Measurements from ENCODE around the gene SMAD2.
A peak's percentile ranks its signal among the peaks of the same experiment; 100 is the strongest.

Gene SMAD2

DNA sequence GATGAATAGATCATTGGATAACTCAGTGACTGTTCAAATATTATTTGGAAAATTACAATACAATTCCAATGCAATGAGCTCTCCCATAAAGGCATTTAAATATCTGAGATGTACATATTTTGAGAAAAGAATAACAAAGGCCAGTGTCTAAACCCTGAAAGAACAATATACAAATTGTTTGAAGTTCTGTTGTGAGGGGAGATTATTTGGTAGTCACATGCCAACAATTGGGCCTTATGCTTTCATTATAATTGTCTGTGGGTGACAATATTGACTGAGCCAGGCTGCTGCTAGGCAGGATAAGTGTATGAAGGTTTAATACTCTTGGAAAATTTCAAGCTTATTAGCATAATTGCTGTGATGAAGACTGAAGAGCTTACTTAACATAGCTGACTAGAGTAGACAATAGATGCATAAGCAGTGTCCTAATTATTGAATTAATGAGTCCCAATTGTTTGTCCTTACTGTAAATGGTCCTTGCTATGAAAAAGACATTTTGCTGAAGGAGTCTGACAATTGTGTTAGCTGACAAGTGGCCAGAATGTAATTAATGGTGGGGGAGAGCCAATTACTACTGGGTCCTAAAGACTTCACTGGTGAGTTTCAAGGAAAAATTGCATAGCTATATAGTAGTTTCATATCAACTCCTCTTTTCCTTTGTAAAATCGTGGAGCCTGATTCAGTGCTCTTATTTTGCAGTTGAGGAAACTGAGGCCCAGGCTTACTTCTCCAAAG, 5.0 kb upstream of the SMAD2 start:
- H3K4me3 ChIP-seq (ENCODE audit: insufficient read depth, low read depth, low read length, poor library complexity, severe bottlenecking): no peak overlapping the region
- H3K27ac ChIP-seq (ENCODE audit: insufficient read depth, low read length, poor library complexity, severe bottlenecking): no peak overlapping the region
- no peaks in the 10 kb centered on the region for H3K36me3 ChIP-seq (ENCODE audit: control insufficient read depth, insufficient read depth, low read length)
- H3K27me3 ChIP-seq (replicated peaks; ENCODE audit: control insufficient read depth, insufficient read depth, low read length, poor library complexity, severe bottlenecking): no peaks in the 10 kb centered on the region
- H3K4me1 ChIP-seq (ENCODE audit: control insufficient read depth, insufficient read depth, low read length, poor library complexity, severe bottlenecking): peaks cover 5% of the 10 kb centered on the region
- H3K9me3 ChIP-seq (ENCODE audit: control insufficient read depth, low read length): no peaks in the 10 kb centered on the region
- DNase-seq: no peak

DNA sequence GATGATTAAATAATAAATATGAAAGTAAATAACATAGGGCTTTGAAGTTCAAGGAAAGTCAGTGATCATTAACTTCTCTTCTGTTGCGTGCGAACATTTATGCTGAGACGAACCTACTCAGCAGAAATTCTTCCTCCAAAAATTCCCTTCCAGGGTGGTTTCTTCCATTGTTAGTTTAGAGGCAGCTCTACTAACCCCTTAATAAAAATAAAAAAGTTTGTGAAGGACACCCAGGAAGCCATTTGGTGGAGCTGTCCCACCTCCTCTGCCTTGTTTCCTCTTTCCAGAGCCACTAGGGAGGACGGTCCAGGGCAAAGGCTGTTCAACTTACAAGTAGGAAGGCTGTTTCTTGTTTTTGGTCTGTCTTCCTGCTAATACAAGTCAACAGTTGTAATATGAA, 2.1 kb upstream of the SMAD2 start:
- H3K4me3 ChIP-seq (ENCODE audit: insufficient read depth, low read depth, low read length, poor library complexity, severe bottlenecking): no peak overlapping the region
- no peak overlapping the region for H3K27ac ChIP-seq (ENCODE audit: insufficient read depth, low read length, poor library complexity, severe bottlenecking)
- no peaks in the 10 kb centered on the region for H3K9me3 ChIP-seq (ENCODE audit: control insufficient read depth, low read length)
- no peaks in the 10 kb centered on the region for H3K36me3 ChIP-seq (ENCODE audit: control insufficient read depth, insufficient read depth, low read length)
- no peak for DNase-seq
- peaks cover 19% of the 10 kb centered on the region for H3K4me1 ChIP-seq (ENCODE audit: control insufficient read depth, insufficient read depth, low read length, poor library complexity, severe bottlenecking)
- no peaks in the 10 kb centered on the region for H3K27me3 ChIP-seq (replicated peaks; ENCODE audit: control insufficient read depth, insufficient read depth, low read length, poor library complexity, severe bottlenecking)

DNA sequence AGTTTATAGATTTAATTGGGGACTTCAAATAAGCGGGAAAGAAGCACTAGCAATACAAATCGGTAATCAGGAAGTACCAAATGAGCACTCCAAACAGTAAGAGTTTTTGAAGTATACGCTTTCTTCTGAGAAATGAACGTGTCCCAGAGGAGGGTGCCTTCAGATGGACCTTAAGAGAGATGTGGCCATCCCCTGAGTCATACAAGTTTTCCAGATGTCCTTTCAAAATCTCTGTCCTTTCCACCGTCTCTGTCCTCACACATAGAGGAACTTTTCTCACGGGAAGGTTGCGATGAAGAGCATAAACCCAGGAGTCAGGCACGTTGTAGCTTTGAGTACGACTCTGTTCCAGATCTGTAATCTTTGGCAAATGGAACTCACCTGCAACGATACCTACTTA, 1.7 kb upstream of the SMAD2 start:
- H3K9me3 ChIP-seq (ENCODE audit: control insufficient read depth, low read length): no peaks in the 10 kb centered on the region
- H3K4me1 ChIP-seq (ENCODE audit: control insufficient read depth, insufficient read depth, low read length, poor library complexity, severe bottlenecking): peaks cover 23% of the 10 kb centered on the region
- no peaks in the 10 kb centered on the region for H3K27me3 ChIP-seq (replicated peaks; ENCODE audit: control insufficient read depth, insufficient read depth, low read length, poor library complexity, severe bottlenecking)
- no peak overlapping the region for H3K4me3 ChIP-seq (ENCODE audit: insufficient read depth, low read depth, low read length, poor library complexity, severe bottlenecking)
- H3K36me3 ChIP-seq (ENCODE audit: control insufficient read depth, insufficient read depth, low read length): no peaks in the 10 kb centered on the region
- peak overlapping the region; percentile 90 for H3K27ac ChIP-seq (ENCODE audit: insufficient read depth, low read length, poor library complexity, severe bottlenecking)
- no peak for DNase-seq

DNA sequence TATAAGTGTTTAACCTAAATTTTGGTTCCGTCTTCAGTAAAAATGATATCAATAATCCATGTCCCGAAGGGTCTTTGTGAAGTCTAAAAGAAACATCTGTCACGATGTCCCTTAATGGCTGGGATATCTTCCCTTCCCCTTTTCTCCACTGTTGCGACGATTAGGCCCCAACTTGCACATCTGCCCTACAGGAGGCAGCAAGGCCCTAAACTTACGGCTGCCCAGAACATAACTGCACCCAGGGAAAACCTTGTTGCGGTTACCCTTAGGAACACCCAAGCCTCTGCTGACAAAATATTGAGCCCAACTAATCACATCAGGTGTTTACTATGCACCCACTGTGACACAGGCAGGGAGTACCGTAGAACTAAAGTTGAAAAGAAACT, 1.3 kb upstream of the SMAD2 start:
- H3K27me3 ChIP-seq (replicated peaks; ENCODE audit: control insufficient read depth, insufficient read depth, low read length, poor library complexity, severe bottlenecking): no peaks in the 10 kb centered on the region
- no peaks in the 10 kb centered on the region for H3K36me3 ChIP-seq (ENCODE audit: control insufficient read depth, insufficient read depth, low read length)
- H3K9me3 ChIP-seq (ENCODE audit: control insufficient read depth, low read length): no peaks in the 10 kb centered on the region
- DNase-seq: peak in 2 of 3 donors; percentile 8 to 15
- H3K4me1 ChIP-seq (ENCODE audit: control insufficient read depth, insufficient read depth, low read length, poor library complexity, severe bottlenecking): peaks cover 26% of the 10 kb centered on the region
- peak overlapping the region; percentile 90 for H3K27ac ChIP-seq (ENCODE audit: insufficient read depth, low read length, poor library complexity, severe bottlenecking)
- peak overlapping the region; percentile 69 for H3K4me3 ChIP-seq (ENCODE audit: insufficient read depth, low read depth, low read length, poor library complexity, severe bottlenecking)

DNA sequence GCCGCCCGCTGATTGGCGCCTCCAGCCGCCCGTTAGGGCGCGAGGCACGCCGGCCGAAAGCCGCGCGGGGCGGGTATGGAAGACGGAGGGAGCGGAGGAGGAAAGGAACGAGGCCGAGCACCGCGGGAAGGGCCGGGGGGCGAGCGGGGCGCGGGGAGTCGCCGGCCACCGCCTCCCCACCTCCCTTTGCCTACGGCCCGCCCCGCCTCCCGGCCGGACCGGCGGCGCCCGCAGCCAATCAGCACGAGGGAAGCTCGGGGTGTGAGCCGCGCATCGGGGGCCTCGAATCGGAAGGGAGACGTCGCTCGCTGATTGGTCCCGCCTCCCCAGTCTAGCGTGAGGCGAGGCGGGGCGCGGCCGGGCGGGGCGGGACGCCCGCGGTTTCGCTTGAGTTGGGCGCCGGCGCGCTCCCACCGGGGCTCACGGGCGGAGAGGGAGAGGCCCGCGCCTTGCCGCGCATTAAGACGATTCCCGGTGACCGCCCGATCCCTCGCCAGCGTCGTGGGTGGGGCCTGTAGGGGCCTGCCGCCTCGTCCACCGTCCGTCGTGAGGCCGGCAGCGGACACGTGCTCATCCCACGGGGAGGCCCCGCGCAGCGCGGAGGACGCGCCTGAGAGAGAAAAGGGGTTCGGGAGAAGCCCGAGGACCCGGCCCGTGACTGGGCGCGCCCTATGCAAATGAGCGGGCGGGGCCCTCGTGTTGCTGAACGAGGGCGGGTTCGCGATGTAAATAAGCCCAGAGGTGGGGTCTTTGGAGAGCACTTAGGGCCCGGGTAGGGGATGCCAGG, 665 bp upstream of the SMAD2 start:
- H3K27ac ChIP-seq (ENCODE audit: insufficient read depth, low read length, poor library complexity, severe bottlenecking): peak overlapping the region; percentile 90
- H3K27me3 ChIP-seq (replicated peaks; ENCODE audit: control insufficient read depth, insufficient read depth, low read length, poor library complexity, severe bottlenecking): no peaks in the 10 kb centered on the region
- H3K9me3 ChIP-seq (ENCODE audit: control insufficient read depth, low read length): no peaks in the 10 kb centered on the region
- peak; percentile 89 to 94 (median 91) for DNase-seq
- H3K4me3 ChIP-seq (ENCODE audit: insufficient read depth, low read depth, low read length, poor library complexity, severe bottlenecking): peak overlapping the region; percentile 69
- no peaks in the 10 kb centered on the region for H3K36me3 ChIP-seq (ENCODE audit: control insufficient read depth, insufficient read depth, low read length)
- H3K4me1 ChIP-seq (ENCODE audit: control insufficient read depth, insufficient read depth, low read length, poor library complexity, severe bottlenecking): peaks cover 30% of the 10 kb centered on the region

DNA sequence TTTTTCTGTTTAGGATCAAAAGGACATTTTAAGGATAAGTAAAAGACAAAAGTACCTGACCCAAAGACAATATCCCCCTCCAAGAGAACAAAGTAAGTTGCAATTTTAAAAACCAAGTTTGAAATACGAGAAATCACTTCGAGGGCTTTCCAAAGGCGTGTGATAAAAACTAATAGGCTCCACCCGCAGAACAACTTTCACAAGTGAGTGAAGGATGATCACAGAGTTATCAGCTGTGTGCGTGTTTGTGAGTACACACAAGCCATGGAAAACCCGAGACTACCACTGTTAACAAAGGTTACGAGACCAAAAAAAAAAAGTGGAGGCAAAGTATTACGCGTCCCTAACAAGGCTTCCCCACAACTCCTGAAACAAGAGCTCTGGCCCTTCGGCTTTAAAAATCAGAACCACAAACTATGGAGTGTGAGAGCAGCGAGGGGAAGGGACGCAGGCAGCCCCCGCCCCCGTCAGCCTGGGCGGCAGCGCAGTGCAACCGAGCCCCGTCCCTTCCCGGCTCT, 719 bp downstream of the SMAD2 start:
- Histone ChIP-seq H3K4me1 (ENCODE audit: control insufficient read depth, insufficient read depth, low read length, poor library complexity, severe bottlenecking) (peaks cover 30% of the 10 kb centered on the region), H3K27ac (ENCODE audit: insufficient read depth, low read length, poor library complexity, severe bottlenecking) (peak overlapping the region; percentile 92), H3K27me3 (replicated peaks; ENCODE audit: control insufficient read depth, insufficient read depth, low read length, poor library complexity, severe bottlenecking) (no peaks in the 10 kb centered on the region), H3K4me3 (ENCODE audit: insufficient read depth, low read depth, low read length, poor library complexity, severe bottlenecking) (peak overlapping the region; percentile 97), H3K9me3 (ENCODE audit: control insufficient read depth, low read length) (no peaks in the 10 kb centered on the region), H3K36me3 (ENCODE audit: control insufficient read depth, insufficient read depth, low read length) (no peaks in the 10 kb centered on the region)
- no peak for DNase-seq

DNA sequence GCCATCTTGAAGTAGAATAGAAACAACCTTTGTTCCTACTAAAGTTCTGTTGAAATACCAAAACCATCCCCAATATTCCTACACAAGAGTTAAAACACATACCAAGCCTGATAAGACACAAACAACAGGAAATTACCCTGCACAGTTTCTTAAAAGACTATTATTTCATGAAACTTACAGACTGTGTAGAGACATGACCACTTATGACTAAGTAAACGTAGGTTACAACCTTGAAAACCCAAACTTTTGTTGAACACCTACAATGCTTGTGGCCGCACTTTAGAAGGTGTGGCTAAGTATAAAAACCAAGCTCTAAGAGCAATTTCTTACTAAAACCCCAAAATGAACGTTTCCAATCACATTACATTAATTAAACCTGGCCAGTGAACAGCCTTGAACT, 2.0 kb downstream of the SMAD2 start:
- H3K9me3 ChIP-seq (ENCODE audit: control insufficient read depth, low read length): no peaks in the 10 kb centered on the region
- no peaks in the 10 kb centered on the region for H3K36me3 ChIP-seq (ENCODE audit: control insufficient read depth, insufficient read depth, low read length)
- peaks cover 32% of the 10 kb centered on the region for H3K4me1 ChIP-seq (ENCODE audit: control insufficient read depth, insufficient read depth, low read length, poor library complexity, severe bottlenecking)
- H3K27ac ChIP-seq (ENCODE audit: insufficient read depth, low read length, poor library complexity, severe bottlenecking): no peak overlapping the region
- DNase-seq: no peak
- peak overlapping the region; percentile 97 for H3K4me3 ChIP-seq (ENCODE audit: insufficient read depth, low read depth, low read length, poor library complexity, severe bottlenecking)
- H3K27me3 ChIP-seq (replicated peaks; ENCODE audit: control insufficient read depth, insufficient read depth, low read length, poor library complexity, severe bottlenecking): no peaks in the 10 kb centered on the region

DNA sequence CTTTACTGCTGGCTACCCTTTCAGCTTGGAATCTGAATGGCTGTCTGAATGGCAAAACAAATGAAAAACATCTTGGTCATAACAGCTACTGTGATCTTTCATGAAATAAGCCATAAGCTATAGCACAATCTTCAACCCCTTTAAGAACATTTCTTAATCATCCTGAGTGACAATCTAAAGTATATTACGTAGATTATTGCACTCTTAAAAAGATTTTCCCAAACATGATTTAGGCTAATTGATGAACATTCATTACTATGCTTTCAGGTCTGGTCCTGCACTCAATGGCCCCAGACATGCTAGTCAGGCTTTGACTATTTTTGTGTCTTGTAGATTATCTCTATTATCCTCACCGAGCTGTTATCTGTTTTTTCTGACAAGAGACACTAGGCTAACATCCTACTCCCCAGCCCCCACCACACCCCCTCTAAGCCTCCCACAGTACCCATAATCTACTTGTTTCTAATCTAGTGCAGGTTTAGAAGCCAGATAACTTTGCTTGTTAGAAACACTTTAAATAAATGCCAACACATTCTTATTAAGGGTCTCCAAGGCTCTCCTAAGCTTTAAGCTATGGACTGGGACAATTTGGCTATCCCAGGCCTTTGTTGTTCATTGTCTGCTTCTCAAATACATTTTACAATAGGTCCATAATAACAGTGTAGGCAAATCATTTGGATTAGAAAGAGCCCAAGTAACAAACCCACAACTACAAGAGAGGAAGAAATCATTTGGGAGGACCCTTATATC, 4.2 kb downstream of the SMAD2 start:
- DNase-seq: no peak

DNA sequence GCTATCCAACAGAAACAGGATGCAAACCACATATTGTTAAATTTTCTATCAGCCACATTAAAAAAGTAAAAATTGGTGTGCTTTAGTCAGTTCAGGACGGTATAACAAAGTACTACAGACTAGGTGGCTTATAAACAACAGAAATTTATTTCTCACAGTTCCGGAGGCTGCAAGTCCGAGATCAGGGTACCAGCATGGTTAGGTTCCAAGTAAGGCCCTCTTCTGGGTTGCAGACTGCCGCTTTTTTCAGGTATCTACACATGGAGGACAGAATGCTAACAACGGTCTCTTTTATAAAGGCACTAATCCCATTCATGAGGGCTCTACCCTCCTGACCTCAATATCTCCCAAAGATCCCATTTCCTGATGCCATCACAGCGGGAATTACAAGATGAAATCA, 10.5 kb downstream of the SMAD2 start:
- Histone ChIP-seq H3K9me3 (ENCODE audit: control insufficient read depth, low read length) (no peaks in the 10 kb centered on the region), H3K27ac (ENCODE audit: insufficient read depth, low read length, poor library complexity, severe bottlenecking) (no peak overlapping the region), H3K4me3 (ENCODE audit: insufficient read depth, low read depth, low read length, poor library complexity, severe bottlenecking) (no peak overlapping the region), H3K27me3 (replicated peaks; ENCODE audit: control insufficient read depth, insufficient read depth, low read length, poor library complexity, severe bottlenecking) (no peaks in the 10 kb centered on the region), H3K4me1 (ENCODE audit: control insufficient read depth, insufficient read depth, low read length, poor library complexity, severe bottlenecking) (peaks cover 13% of the 10 kb centered on the region), H3K36me3 (ENCODE audit: control insufficient read depth, insufficient read depth, low read length) (no peaks in the 10 kb centered on the region)
- no peak for DNase-seq

More for the DNA sequence above, 4.2 kb downstream of the SMAD2 start:
- Histone ChIP-seq H3K27ac (ENCODE audit: insufficient read depth, low read length, poor library complexity, severe bottlenecking) (no peak overlapping the region), H3K36me3 (ENCODE audit: control insufficient read depth, insufficient read depth, low read length) (no peaks in the 10 kb centered on the region), H3K4me1 (ENCODE audit: control insufficient read depth, insufficient read depth, low read length, poor library complexity, severe bottlenecking) (peaks cover 32% of the 10 kb centered on the region), H3K4me3 (ENCODE audit: insufficient read depth, low read depth, low read length, poor library complexity, severe bottlenecking) (no peak overlapping the region), H3K27me3 (replicated peaks; ENCODE audit: control insufficient read depth, insufficient read depth, low read length, poor library complexity, severe bottlenecking) (no peaks in the 10 kb centered on the region), H3K9me3 (ENCODE audit: control insufficient read depth, low read length) (no peaks in the 10 kb centered on the region)

All from effector memory CD4-positive, alpha-beta T cell (primary cell).